Measurements from ENCODE around the gene MTHFD2L. TPM values are rescaled to one million over a fixed set of nuclear protein-coding genes. Genes with fewer than 3 reads are reported as not detected.

Gene MTHFD2L
- total and polyA plus RNA-seq, 9 of the 15 experiments (the other 6 are each of a cell fraction or from before 2014, with no cell fraction given) = 10.0 to 39.0 (median 26.0) TPM

- TF ChIP-seq AFF1 (IDR thresholded peaks at IDR 0.05; ENCODE audit: low read depth in 1 of 2, partially characterized antibody in 2 of 2) = peak; percentile 51 to 54
- no peak for TF ChIP-seq TAF15 (IDR thresholded peaks at IDR 0.05; ENCODE audit: low read depth, low read length)
- peak; percentile 8; the same call in 1 of the 2 replicates for TF ChIP-seq ATF6 (CRISPR knock-in tag; IDR thresholded peaks at IDR 0.05)
- TF ChIP-seq ZNF124 (CRISPR knock-in tag; IDR thresholded peaks at IDR 0.05) = no peak
- TF ChIP-seq PREB (CRISPR knock-in tag; IDR thresholded peaks at IDR 0.05) = 0 out of 2 replicates have a peak, but pooled peaks have one; percentile 38
- no peak for TF ChIP-seq ZNF444 (CRISPR knock-in tag; IDR thresholded peaks at IDR 0.05)
- TF ChIP-seq NFIC (IDR thresholded peaks at IDR 0.05) = peak; percentile 79
- peak; percentile 68 for TF ChIP-seq SMAD1 (IDR thresholded peaks at IDR 0.05; ENCODE audit: low read depth, low read length, partially characterized antibody)
- TF ChIP-seq MYC (IDR thresholded peaks at IDR 0.05; ENCODE audit: low read depth, low read length) = peak; percentile 82
- no peak for TF ChIP-seq MYC (CRISPR knock-in tag; IDR thresholded peaks at IDR 0.05; ENCODE audit: borderline replicate concordance, low read depth)
- TF ChIP-seq RAD21 (CRISPR knock-in tag; conservative IDR thresholded peaks at IDR 0.05 in 1 of 2, IDR thresholded peaks at IDR 0.05 in 1 of 2) = no peak
- peak; percentile 76; the same call in 1 of the 2 replicates for TF ChIP-seq LCOR (CRISPR knock-in tag; IDR thresholded peaks at IDR 0.05)
- TF ChIP-seq ZBTB49 (CRISPR knock-in tag; IDR thresholded peaks at IDR 0.05; ENCODE audit: borderline replicate concordance) = no peak
- TF ChIP-seq NR0B1 (IDR thresholded peaks at IDR 0.05; ENCODE audit: partially characterized antibody) = no peak
Observed at GRCh38 chr4:74157561-74158465, at the start of gene MTHFD2L (continued).

Measured in K562 (cell line).